K562 (cell line): ENCODE results near the gene CBL. TPM values are rescaled to one million over a fixed set of nuclear protein-coding genes. Genes with fewer than 3 reads are reported as not detected.

Source experiments
- ARID4B ChIP-seq: sonication (generic); formaldehyde crosslinking; IDR thresholded peaks from 2 replicates; pipeline ENCODE4 v1.8.0; 2022; ENCODE audit warnings: mild to moderate bottlenecking, missing genetic modification reagents
- ETV1 ChIP-seq: fragments of 450-650 bp; conservative IDR thresholded peaks from 2 replicates; pipeline ENCODE4 v1.6.1; 2016; ENCODE audit warnings: missing genetic modification characterization, control low read depth, low read depth, missing compliant biosample characterization
- EWSR1 ChIP-seq: fragments of 450-650 bp; IDR thresholded peaks from 2 replicates; pipeline ENCODE4 v1.6.1; 2018; ENCODE audit warnings: borderline replicate concordance, mild to moderate bottlenecking, low read depth, moderate library complexity; ENCODE audit not compliant: partially characterized antibody
- EZH2 ChIP-seq: IDR thresholded peaks from 2 replicates; pipeline ENCODE4 v1.6.1; 2012; ENCODE audit warnings: low read depth, mild to moderate bottlenecking, inconsistent platforms, low read length, borderline replicate concordance
- KAT7 ChIP-seq: sonication (generic); formaldehyde crosslinking; IDR thresholded peaks from 2 replicates; pipeline ENCODE4 v1.8.0; 2022; ENCODE audit warnings: missing genetic modification reagents, mild to moderate bottlenecking, borderline replicate concordance
- NFRKB ChIP-seq: fragments of 450-650 bp; IDR thresholded peaks from 2 replicates; pipeline ENCODE4 v1.6.1; 2016; ENCODE audit warnings: low read depth
- NR2C1 ChIP-seq, 2 experiments: fragments of 450-650 bp; IDR thresholded peaks; 2 replicates each; pipeline ENCODE4 v1.6.1; 2017; ENCODE audit warnings: mild to moderate bottlenecking in 2 of 2, antibody characterized with exemption in 1 of 2, inconsistent platforms in 1 of 2, missing compliant biosample characterization in 1 of 2, missing genetic modification characterization in 1 of 2
- PHF8 ChIP-seq: fragments of 200-600 bp; sonication (generic); IDR thresholded peaks from 2 replicates; pipeline ENCODE4 v1.6.1; 2012; ENCODE audit warnings: mixed run types, mild to moderate bottlenecking, inconsistent platforms, low read length, moderate library complexity, borderline replicate concordance
- SRSF7 ChIP-seq: fragments of 200-400 bp; formaldehyde crosslinking; optimal IDR thresholded peaks from 2 replicates; pipeline ENCODE3; 2017; ENCODE audit warnings: mild to moderate bottlenecking, low read depth, low read length
- ZBTB12 ChIP-seq: fragments of 250-450 bp; sonication (Bioruptor Pico); IDR thresholded peaks from 2 replicates; pipeline ENCODE4 v1.4.0; 2020
- ZC3H4 ChIP-seq: sonication (generic); formaldehyde crosslinking; IDR thresholded peaks from 2 replicates; pipeline ENCODE4 v1.9.0; 2021; ENCODE audit warnings: missing genetic modification reagents, borderline replicate concordance
- ZNF175 ChIP-seq: fragments of 200-800 bp; sonication (Bioruptor generic); IDR thresholded peaks from 2 replicates; pipeline ENCODE4 v1.6.1; 2016; ENCODE audit warnings: low read depth, mild to moderate bottlenecking, missing genetic modification characterization, missing compliant biosample characterization
- ZNF347 ChIP-seq: fragments of 450-650 bp; formaldehyde crosslinking; IDR thresholded peaks from 2 replicates; pipeline ENCODE4 v1.4.0; 2020; ENCODE audit warnings: low read depth, mild to moderate bottlenecking, moderate library complexity
- ZNF583 ChIP-seq: fragments of 250-450 bp; sonication (Bioruptor Pico); IDR thresholded peaks from 2 replicates; pipeline ENCODE4 v1.4.0; 2020
- polyA plus RNA-seq, 8 experiments: library from polyadenylated mRNA; depleted of rRNA in 4 of 8; stranded (reverse) in 5 of 8; unstranded in 3 of 8; fragments of >200 nt; fragmentation: Nextera tagmentation in 2 of 8; fragmentation: Illumina TruSeq in 1 of 8; extraction: Ambion mirVana in 2 of 8; extraction: Trizol in 1 of 8; gene quantifications; 2 replicates each; pipeline versions ENCODE4 v1.2.1 to v1.2.3, GENCODE V29; 2011 to 2014; ENCODE audit warnings: inconsistent platforms in 1 of 8, missing spikeins in 1 of 8
- total RNA-seq, 7 experiments: library from RNA; depleted of rRNA in 6 of 7; stranded (reverse); fragments of >200 nt in 6 of 7; fragmentation: Illumina TruSeq in 2 of 7; extraction: Trizol in 2 of 7; gene quantifications; 2 replicates each; pipeline versions ENCODE4 v1.2.1 to v1.2.3, GENCODE V29; 2011 to 2021; ENCODE audit warnings: low replicate concordance in 1 of 7
- TF ChIP-seq, protein P1 (sequence below), 2 experiments: fragments of 250-450 bp in 1 of 2; fragments of 450-650 bp in 1 of 2; sonication (Bioruptor Pico) in 1 of 2; IDR thresholded peaks; 2 replicates each; pipeline versions ENCODE4 v1.6.1 to v1.8.0; 2016 to 2021; ENCODE audit warnings: mild to moderate bottlenecking in 2 of 2, moderate library complexity in 2 of 2, missing compliant biosample characterization in 1 of 2, missing genetic modification characterization in 1 of 2
- TF ChIP-seq, protein P2 (sequence below): sonication (generic); formaldehyde crosslinking; IDR thresholded peaks from 2 replicates; pipeline ENCODE4 v1.8.0; 2022; ENCODE audit warnings: missing genetic modification reagents, mild to moderate bottlenecking, moderate library complexity, borderline replicate concordance

The CBL gene
- total and polyA plus RNA-seq, 9 of the 15 experiments (the other 6 are each of a cell fraction or from before 2014, with no cell fraction given): 3.2 to 24.9 (median 9.9) TPM

DNA sequence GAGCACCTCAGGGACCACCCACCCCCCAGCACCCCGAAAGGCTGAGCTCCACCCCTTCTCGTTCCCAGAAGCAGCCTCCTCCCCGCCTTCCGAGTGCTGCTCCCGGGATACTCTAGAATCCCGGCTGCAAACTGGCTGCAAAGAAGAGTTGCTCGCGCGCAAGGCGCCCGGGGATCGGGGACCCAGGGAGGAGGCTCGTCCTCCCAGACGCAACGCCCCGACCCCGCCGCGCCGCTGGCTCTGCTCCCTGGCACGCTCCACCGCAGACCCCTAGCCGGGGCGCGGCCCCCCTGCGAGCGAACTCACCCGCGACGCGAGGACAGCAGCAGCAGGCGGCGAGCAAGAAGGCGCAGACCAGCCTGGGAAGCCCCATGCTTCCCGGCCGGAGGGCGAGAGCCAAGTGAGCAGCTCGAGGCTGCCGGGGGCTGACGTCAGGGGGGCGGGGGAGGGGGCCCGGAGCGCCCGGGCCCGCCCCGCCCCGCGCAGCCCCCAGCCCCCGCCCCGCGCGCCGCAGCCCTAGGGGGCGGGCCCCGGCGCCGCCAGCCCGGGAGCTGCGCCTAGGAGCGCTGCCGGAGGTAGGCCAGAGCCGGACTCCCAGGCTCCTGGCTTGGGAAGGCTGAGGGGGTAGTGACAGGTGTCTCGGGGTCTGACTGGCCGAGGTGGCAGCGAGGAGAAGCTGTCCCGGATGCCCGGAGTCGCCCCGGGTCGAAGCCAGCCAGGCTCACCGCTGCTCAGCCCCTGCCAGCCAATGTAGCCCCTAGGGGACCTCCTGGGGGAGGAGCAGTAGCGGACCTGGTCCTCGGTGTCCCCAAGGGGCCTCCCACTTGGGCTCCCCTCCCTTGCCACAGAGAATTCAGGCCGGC, 110.8 kb downstream of the CBL start, which contains the start of gene MCAM (continued):
- no peak for TF ChIP-seq ZBTB12 (CRISPR knock-in tag)
- no peak for TF ChIP-seq EWSR1
- TF ChIP-seq ZNF175: no peak
- TF ChIP-seq, protein P1, sequence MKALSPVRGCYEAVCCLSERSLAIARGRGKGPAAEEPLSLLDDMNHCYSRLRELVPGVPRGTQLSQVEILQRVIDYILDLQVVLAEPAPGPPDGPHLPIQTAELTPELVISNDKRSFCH (CRISPR knock-in tag; IDR thresholded peaks at IDR 0.05): no peak
- TF ChIP-seq, protein P1 (tag; IDR thresholded peaks at IDR 0.05): no peak
- TF ChIP-seq NFRKB: no peak
- no peak for TF ChIP-seq ZC3H4
- TF ChIP-seq SRSF7: no peak
- TF ChIP-seq EZH2: no peak
- peak; percentile 63; the same call in 1 of the 2 replicates for TF ChIP-seq PHF8
- TF ChIP-seq KAT7 (CRISPR knock-in tag): 0 out of 2 replicates have a peak, but pooled peaks have one; percentile 3
- TF ChIP-seq, protein P2, sequence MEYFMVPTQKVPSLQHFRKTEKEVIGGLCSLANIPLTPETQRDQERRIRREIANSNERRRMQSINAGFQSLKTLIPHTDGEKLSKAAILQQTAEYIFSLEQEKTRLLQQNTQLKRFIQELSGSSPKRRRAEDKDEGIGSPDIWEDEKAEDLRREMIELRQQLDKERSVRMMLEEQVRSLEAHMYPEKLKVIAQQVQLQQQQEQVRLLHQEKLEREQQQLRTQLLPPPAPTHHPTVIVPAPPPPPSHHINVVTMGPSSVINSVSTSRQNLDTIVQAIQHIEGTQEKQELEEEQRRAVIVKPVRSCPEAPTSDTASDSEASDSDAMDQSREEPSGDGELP (CRISPR knock-in tag): peak; percentile 32
- peak; percentile 63; the same call in 1 of the 2 replicates for TF ChIP-seq ARID4B (CRISPR knock-in tag)
- TF ChIP-seq ETV1: no peak
- TF ChIP-seq ZNF583: no peak
- TF ChIP-seq ZNF347: no peak
- TF ChIP-seq NR2C1 (IDR thresholded peaks at IDR 0.05): no peak
- no peak for TF ChIP-seq NR2C1 (tag; IDR thresholded peaks at IDR 0.05)
